IPS DF 6.9 (cell line): ENCODE data around the gene DLGAP3.
A peak's percentile ranks its signal among the peaks of the same experiment; 100 is the strongest.

Experiments
- DNase-seq: peaks from one replicate; pipeline ENCODE4 v3.0.0-alpha.2; 2013; ENCODE audit warnings: low read depth, low spot score
- H3K27ac ChIP-seq: one replicate; pipeline ENCODE4 v1.5.1; 2013; ENCODE audit warnings: low read length, control low read depth
- H3K27me3 ChIP-seq: 2 replicates; pipeline ENCODE4 v1.6.1; 2013; ENCODE audit warnings: mild to moderate bottlenecking, low read length; ENCODE audit not compliant: control insufficient read depth, insufficient read depth
- H3K36me3 ChIP-seq: 2 replicates; pipeline ENCODE4 v1.6.1; 2013; ENCODE audit warnings: low read length; ENCODE audit not compliant: control insufficient read depth, insufficient read depth
- H3K4me1 ChIP-seq: 2 replicates; pipeline ENCODE4 v1.6.1; 2013; ENCODE audit warnings: low read length; ENCODE audit not compliant: control insufficient read depth, insufficient read depth
- H3K4me3 ChIP-seq: 2 replicates; pipeline ENCODE4 v1.5.1; 2013; ENCODE audit warnings: mild to moderate bottlenecking, low read length
- H3K9me3 ChIP-seq: 2 replicates; pipeline ENCODE4 v1.6.1; 2013; ENCODE audit warnings: low read length, inconsistent platforms; ENCODE audit not compliant: control insufficient read depth, insufficient read depth
- WGBS: extraction: QIAGEN DNeasy Blood & Tissue Kit; methylation state at CpG from one replicate; pipeline ENCODE4 v1.1.7; 2013; ENCODE audit warnings: mixed read lengths, missing lambda C conversion rate; ENCODE audit not compliant: insufficient read length, insufficient coverage; 5-methylcytosine and 5-hydroxymethylcytosine counted together

Gene DLGAP3

GRCh38 chr1:34858901-34859445, 70.5 kb downstream of the DLGAP3 start:
- Histone ChIP-seq H3K27me3 (no peaks in the 10 kb centered on the region), H3K4me1 (no peaks in the 10 kb centered on the region)
- no CpG with 5 or more reads among the region's 15 CpGs for WGBS

GRCh38 chr1:34856697-34857096, 72.8 kb downstream of the DLGAP3 start:
- Histone ChIP-seq H3K27me3 (no peaks in the 10 kb centered on the region), H3K36me3 (peaks cover 6% of the 10 kb centered on the region; the same call in 1 of the 2 replicates), H3K9me3 (no peaks in the 10 kb centered on the region), H3K27ac (no peak overlapping the region), H3K4me3 (no peak overlapping the region), H3K4me1 (no peaks in the 10 kb centered on the region)
- DNase-seq, result no peak
- WGBS, result no CpG with 5 or more reads among the region's 6 CpGs

More at GRCh38 chr1:34858901-34859445, 70.5 kb downstream of the DLGAP3 start:
- peak overlapping the region; percentile 96 for H3K4me3 ChIP-seq
- H3K27ac ChIP-seq, result no peak overlapping the region
- H3K36me3 ChIP-seq, result peaks cover 6% of the 10 kb centered on the region; the same call in 1 of the 2 replicates
- H3K9me3 ChIP-seq, result no peaks in the 10 kb centered on the region
- no peak for DNase-seq

- no peaks in the 10 kb centered on the region for H3K9me3 ChIP-seq
- no CpG with 5 or more reads among the region's 6 CpGs for WGBS
- no peaks in the 10 kb centered on the region for H3K27me3 ChIP-seq
- no peak overlapping the region for H3K4me3 ChIP-seq
- DNase-seq, result peak; percentile 96
- H3K36me3 ChIP-seq, result peaks cover 6% of the 10 kb centered on the region; the same call in 1 of the 2 replicates
- peaks cover 2% of the 10 kb centered on the region; the same call in 1 of the 2 replicates for H3K4me1 ChIP-seq
- H3K27ac ChIP-seq, result no peak overlapping the region
These were observed 76.7 kb downstream of the DLGAP3 start for GRCh38 chr1:34852677-34853217.

- H3K4me1 ChIP-seq, result peaks cover 2% of the 10 kb centered on the region; the same call in 1 of the 2 replicates
- H3K36me3 ChIP-seq, result peaks cover 6% of the 10 kb centered on the region; the same call in 1 of the 2 replicates
- no peak overlapping the region for H3K27ac ChIP-seq
- H3K9me3 ChIP-seq, result no peaks in the 10 kb centered on the region
- no peaks in the 10 kb centered on the region for H3K27me3 ChIP-seq
- no peak overlapping the region for H3K4me3 ChIP-seq
- WGBS, result no CpG with 5 or more reads among the region's 13 CpGs
- no peak for DNase-seq
These were observed 77.9 kb downstream of the DLGAP3 start for GRCh38 chr1:34851431-34852105.

GRCh38 chr1:34850382-34850781, 79.1 kb downstream of the DLGAP3 start:
- DNase-seq, result no peak
- Histone ChIP-seq H3K27me3 (no peaks in the 10 kb centered on the region), H3K9me3 (no peaks in the 10 kb centered on the region), H3K4me1 (peaks cover 2% of the 10 kb centered on the region; the same call in 1 of the 2 replicates), H3K4me3 (no peak overlapping the region), H3K27ac (no peak overlapping the region), H3K36me3 (peaks cover 2% of the 10 kb centered on the region; the same call in 1 of the 2 replicates)
- no CpG with 5 or more reads among the region's 6 CpGs for WGBS

GRCh38 chr1:34847094-34847493, 82.4 kb downstream of the DLGAP3 start:
- no peak for DNase-seq
- no peak overlapping the region for H3K27ac ChIP-seq
- H3K9me3 ChIP-seq, result no peaks in the 10 kb centered on the region
- no CpG with 5 or more reads among the region's 7 CpGs for WGBS
- H3K4me3 ChIP-seq, result no peak overlapping the region
- no peaks in the 10 kb centered on the region for H3K27me3 ChIP-seq
- peaks cover 12% of the 10 kb centered on the region for H3K4me1 ChIP-seq
- H3K36me3 ChIP-seq, result no peaks in the 10 kb centered on the region

GRCh38 chr1:34846265-34846664, 83.2 kb downstream of the DLGAP3 start:
- H3K27me3 ChIP-seq, result no peaks in the 10 kb centered on the region

GRCh38 chr1:34845131-34845901, 84.1 kb downstream of the DLGAP3 start:
- H3K36me3 ChIP-seq, result no peaks in the 10 kb centered on the region
- H3K4me1 ChIP-seq, result peaks cover 12% of the 10 kb centered on the region
- no peaks in the 10 kb centered on the region for H3K27me3 ChIP-seq
- WGBS, result no CpG with 5 or more reads among the region's 16 CpGs
- no peaks in the 10 kb centered on the region for H3K9me3 ChIP-seq
- no peak overlapping the region for H3K27ac ChIP-seq
- DNase-seq, result no peak
- H3K4me3 ChIP-seq, result no peak overlapping the region

More at GRCh38 chr1:34846265-34846664, 83.2 kb downstream of the DLGAP3 start:
- H3K36me3 ChIP-seq, result no peaks in the 10 kb centered on the region
- WGBS, result no CpG with 5 or more reads among the region's 2 CpGs
- no peak overlapping the region for H3K27ac ChIP-seq
- DNase-seq, result no peak
- peaks cover 12% of the 10 kb centered on the region for H3K4me1 ChIP-seq
- no peak overlapping the region for H3K4me3 ChIP-seq
- H3K9me3 ChIP-seq, result no peaks in the 10 kb centered on the region

- Histone ChIP-seq H3K4me1 (peaks cover 12% of the 10 kb centered on the region), H3K9me3 (no peaks in the 10 kb centered on the region), H3K27ac (no peak overlapping the region), H3K27me3 (no peaks in the 10 kb centered on the region), H3K36me3 (no peaks in the 10 kb centered on the region), H3K4me3 (no peak overlapping the region)
- WGBS, result no CpG with 5 or more reads among the region's 4 CpGs
- DNase-seq, result no peak
These were observed 85.2 kb downstream of the DLGAP3 start for GRCh38 chr1:34844252-34844634.
